Aorta (tissue), 5 donors: Measurements from ENCODE around the gene ZNHIT3. TPM values are rescaled to one million over a fixed set of nuclear protein-coding genes. Genes with fewer than 3 reads are reported as not detected.

Source experiments
- ATAC-seq: fragments of 200-7000 bp; cut with Tn5 transposase; one replicate; pipeline ENCODE4 v1.9.1; 2022; ENCODE audit warnings: moderate library complexity; ENCODE audit not compliant: low FRiP score
- DNase-seq, 2 donors: peaks; one replicate each; pipeline ENCODE4 v3.0.0-alpha.2; 2020
- H3K27ac ChIP-seq, 2 donors: one replicate each; pipeline ENCODE4 v1.5.1; 2013; ENCODE audit warnings: low read length in 2 of 2, mild to moderate bottlenecking in 2 of 2, moderate library complexity in 2 of 2, control low read depth in 1 of 2, inconsistent platforms in 1 of 2, low read depth in 1 of 2
- H3K27me3 ChIP-seq, 2 donors: one replicate each; pipeline ENCODE4 v1.6.1; 2013; ENCODE audit warnings: control low read depth in 1 of 2, low read length in 1 of 2, mild to moderate bottlenecking in 1 of 2, moderate library complexity in 1 of 2; ENCODE audit not compliant: insufficient read depth in 2 of 2, control insufficient read depth in 1 of 2
- H3K36me3 ChIP-seq, 2 donors: one replicate each; pipeline ENCODE4 v1.6.1; 2013; ENCODE audit warnings: control low read depth in 1 of 2, low read length in 1 of 2, mild to moderate bottlenecking in 1 of 2; ENCODE audit not compliant: insufficient read depth in 2 of 2, control insufficient read depth in 1 of 2
- H3K4me1 ChIP-seq, 2 donors: one replicate each; pipeline ENCODE4 v1.6.1; 2013; ENCODE audit warnings: low read length in 2 of 2, control low read depth in 1 of 2, mild to moderate bottlenecking in 1 of 2, moderate library complexity in 1 of 2; ENCODE audit not compliant: insufficient read depth in 2 of 2, control insufficient read depth in 1 of 2
- H3K4me3 ChIP-seq, 2 donors: one replicate each; pipeline ENCODE4 v1.5.1; 2013; ENCODE audit warnings: low read length in 2 of 2, control low read depth in 1 of 2, mild to moderate bottlenecking in 1 of 2
- H3K9me3 ChIP-seq: one replicate; pipeline ENCODE4 v1.6.1; 2013; ENCODE audit warnings: mild to moderate bottlenecking, low read length; ENCODE audit not compliant: control insufficient read depth
- WGBS, 2 donors: extraction: QIAGEN DNeasy Blood & Tissue Kit; methylation state at CpG; one replicate each; pipeline ENCODE4 v1.1.7; 2013; 5-methylcytosine and 5-hydroxymethylcytosine counted together
- intact Hi-C, 2 donors: fragments of 100-400 bp; cut with DNase I; formaldehyde crosslinking; loops; one replicate each; pipeline versions ENCODE4 v1.14.2 to v1.15.0; 2022
- polyA plus RNA-seq, 2 donors: library from polyadenylated mRNA; stranded (reverse); fragments of 200-250 nt; gene quantifications; one replicate each; pipeline ENCODE4 v1.2.3, GENCODE V29; 2013
- total RNA-seq, 2 donors: library from RNA; stranded (reverse); fragmentation: NEBNext Ultra II Directional; extraction: Animal tissue kit (Norgen Biotek cat#: 25700); gene quantifications; one replicate each; pipeline ENCODE4 v1.2.1, GENCODE V29; 2021
- donor health status: healthy with polysubstance abuse.
- donor health status: Bipolar disorder and iron deficiency.
- donor health status: DM: no; HTN: no; CAD: no.
- donor health status: DM: no; HTN: no; CAD: no.
- donor health status: DM: yes; HTN: yes; CAD: no.

ZNHIT3 gene
- total and polyA plus RNA-seq, 4 donors, result 20.2 to 50.0 (median 34.5) TPM

DNA sequence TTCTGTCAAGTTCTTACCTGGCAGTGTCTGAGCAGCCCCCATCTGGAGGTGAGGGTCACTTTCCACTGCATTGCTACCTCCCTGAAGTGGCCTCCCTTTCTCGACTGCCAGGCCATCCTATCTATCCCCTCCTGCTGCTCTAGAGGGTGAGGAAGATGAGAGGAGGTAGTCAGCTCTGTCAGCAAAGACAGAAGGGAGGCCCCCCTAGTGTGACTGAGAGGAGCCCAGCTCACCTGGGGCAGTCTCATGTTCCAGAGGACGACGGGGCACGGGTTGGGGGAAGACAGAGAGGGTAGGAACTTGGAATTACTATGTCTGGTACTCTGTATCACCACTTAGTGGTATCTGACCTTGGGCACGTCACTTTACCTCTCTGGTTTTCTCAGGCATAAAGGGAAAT lies 26.2 kb downstream of the ZNHIT3 start:
- H3K4me1 ChIP-seq, result no peaks in the 10 kb centered on the region
- H3K27me3 ChIP-seq, result no peaks in the 10 kb centered on the region
- intact Hi-C loops, result no loop called here
- DNase-seq, result no peak
- 88 to 90% methylated on average over 5 of the region's 5 CpGs for WGBS, 2 donors
- no peak overlapping the region for H3K27ac ChIP-seq
- peaks cover 0 to 5% of the 10 kb centered on the region in 2 donors for H3K36me3 ChIP-seq
- H3K9me3 ChIP-seq, result no peaks in the 10 kb centered on the region
- no peak for ATAC-seq
- H3K4me3 ChIP-seq, result no peak overlapping the region

DNA sequence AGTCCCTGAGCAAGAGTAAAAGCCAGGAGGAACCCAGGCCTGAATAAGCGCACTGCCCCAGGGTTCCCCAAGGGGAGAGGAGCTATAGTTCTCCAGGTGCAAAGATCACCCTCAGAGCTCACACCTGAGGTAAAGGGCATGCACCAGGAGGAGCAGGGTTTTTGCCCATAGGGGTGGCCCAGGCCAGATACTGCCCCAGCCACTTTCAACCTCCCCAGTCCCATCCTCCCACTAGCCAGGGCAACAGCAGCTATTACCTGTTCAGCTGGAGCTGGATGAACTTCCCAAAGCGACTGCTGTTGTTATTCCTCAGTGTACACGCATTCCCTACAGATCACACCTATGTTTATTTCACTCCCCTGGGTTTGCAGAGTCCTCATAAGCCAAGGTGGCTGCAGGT lies 28.4 kb downstream of the ZNHIT3 start:
- no peak overlapping the region for H3K4me3 ChIP-seq
- H3K27ac ChIP-seq, result no peak overlapping the region
- H3K9me3 ChIP-seq, result no peaks in the 10 kb centered on the region
- ATAC-seq (no peak), DNase-seq (no peak)
- WGBS, 2 donors, result 88 to 93% methylated on average over 3 of the region's 3 CpGs
- H3K36me3 ChIP-seq, result peaks cover 0 to 5% of the 10 kb centered on the region in 2 donors
- H3K27me3 ChIP-seq, result no peaks in the 10 kb centered on the region
- no peaks in the 10 kb centered on the region for H3K4me1 ChIP-seq
- intact Hi-C loops, result no loop called here

DNA sequence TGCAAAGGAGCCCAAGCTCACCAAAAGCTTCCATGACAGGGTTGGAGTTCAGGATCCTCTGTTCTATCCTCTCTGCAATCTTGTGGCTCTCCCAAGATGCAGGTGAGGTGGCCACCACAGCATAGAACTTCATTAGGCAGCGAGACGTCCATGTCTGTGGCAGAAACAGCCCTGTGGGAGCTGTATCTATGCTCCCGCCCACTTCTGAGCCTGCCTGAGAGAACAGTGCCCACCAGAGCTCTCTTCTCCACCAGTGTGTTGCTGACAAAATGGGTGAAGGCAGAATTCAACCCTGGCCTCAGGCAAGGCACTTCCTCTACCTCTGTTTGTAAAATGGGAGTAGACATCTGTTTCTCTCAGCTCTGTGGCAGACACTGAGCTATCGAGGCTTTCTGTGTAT lies 29.4 kb downstream of the ZNHIT3 start:
- intact Hi-C loops, result no loop called here

DNA sequence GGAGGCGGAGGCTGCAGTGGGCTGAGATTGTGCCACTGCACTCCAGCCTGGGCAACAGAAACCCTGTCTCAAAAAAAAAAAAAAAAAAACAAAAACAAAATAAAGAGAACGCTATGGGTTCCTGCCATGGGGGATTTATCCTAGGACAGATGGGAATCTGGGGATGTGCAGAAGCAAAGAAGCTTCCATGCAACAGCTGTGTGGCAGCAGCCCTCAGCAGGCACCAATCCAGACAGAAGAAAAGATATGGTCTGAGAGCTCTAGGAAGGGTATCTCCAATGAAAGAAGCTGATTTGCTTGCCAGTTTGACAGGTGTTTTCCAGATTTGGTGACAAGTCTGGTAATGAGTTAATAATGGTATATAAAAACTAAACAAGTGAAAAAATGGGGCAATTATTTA lies 36.6 kb downstream of the ZNHIT3 start:
- DNase-seq (no peak), ATAC-seq (no peak)
- intact Hi-C loops, result no loop called here
- H3K36me3 ChIP-seq, result peaks cover 3 to 12% of the 10 kb centered on the region in 2 donors
- no peaks in the 10 kb centered on the region for H3K27me3 ChIP-seq
- WGBS, 2 donors, result 91 to 92% methylated on average over 2 of the region's 2 CpGs
- no peaks in the 10 kb centered on the region for H3K4me1 ChIP-seq
- no peak overlapping the region for H3K27ac ChIP-seq
- no peaks in the 10 kb centered on the region for H3K9me3 ChIP-seq
- no peak overlapping the region for H3K4me3 ChIP-seq

More for the DNA sequence above, 29.4 kb downstream of the ZNHIT3 start:
- Histone ChIP-seq H3K4me1 (no peaks in the 10 kb centered on the region), H3K4me3 (no peak overlapping the region), H3K27me3 (no peaks in the 10 kb centered on the region), H3K27ac (no peak overlapping the region), H3K9me3 (no peaks in the 10 kb centered on the region), H3K36me3 (peaks cover 0 to 5% of the 10 kb centered on the region in 2 donors)
- no peak for ATAC-seq
- no peak for DNase-seq
- 88 to 90% methylated on average over 4 of the region's 4 CpGs for WGBS, 2 donors

DNA sequence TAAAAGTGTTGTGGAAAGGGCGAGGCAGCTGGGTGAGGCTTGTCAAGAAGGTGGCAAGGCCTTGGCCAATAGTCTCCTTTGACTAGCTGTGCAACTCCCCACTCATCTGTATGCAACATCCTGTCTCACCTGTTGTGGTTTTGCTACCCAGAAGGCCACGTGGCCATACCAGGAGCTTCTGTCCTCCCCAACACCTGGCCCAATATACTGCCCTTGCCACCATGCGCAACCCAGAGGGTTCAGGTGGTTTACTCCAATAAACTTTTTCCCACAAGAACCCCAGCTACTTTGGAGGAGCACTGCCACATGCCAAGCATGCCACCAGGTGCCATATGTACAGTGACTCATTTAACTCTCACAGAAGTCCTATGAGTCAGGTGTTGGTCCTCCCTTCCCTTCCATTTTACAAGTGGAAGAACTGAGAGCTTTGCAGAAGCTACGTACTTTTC lies 38.0 kb downstream of the ZNHIT3 start:
- intact Hi-C loops, result no loop called here
- WGBS, 2 donors, result 94 to 95% methylated on average over 4 of the region's 4 CpGs
- DNase-seq, result peak in 1 of 2 donors; percentile 42
- Histone ChIP-seq H3K9me3 (no peaks in the 10 kb centered on the region), H3K4me3 (no peak overlapping the region), H3K27me3 (no peaks in the 10 kb centered on the region), H3K27ac (no peak overlapping the region), H3K36me3 (peaks cover 3 to 12% of the 10 kb centered on the region in 2 donors), H3K4me1 (no peaks in the 10 kb centered on the region)
- no peak for ATAC-seq

DNA sequence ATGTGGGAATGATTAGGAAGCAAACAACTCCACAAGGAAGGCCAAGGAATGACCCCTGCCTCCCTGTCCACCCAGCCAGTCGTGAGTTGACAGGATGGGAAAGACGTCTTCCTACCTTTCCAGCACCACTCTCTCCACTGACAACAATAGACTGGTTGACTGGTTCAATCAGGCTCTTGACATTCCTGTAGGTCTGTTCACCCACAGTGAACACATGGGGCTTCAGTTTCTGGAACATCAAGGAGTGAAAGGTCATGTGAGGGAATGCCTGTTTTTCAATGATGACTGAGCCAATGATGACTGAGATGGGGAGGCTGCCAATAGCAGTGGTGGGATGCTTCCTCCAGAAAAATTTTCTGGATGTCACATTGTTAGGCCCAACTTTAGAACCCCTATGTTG lies 38.6 kb downstream of the ZNHIT3 start:
- 83 to 90% methylated on average over 2 of the region's 2 CpGs for WGBS, 2 donors
- no peaks in the 10 kb centered on the region for H3K9me3 ChIP-seq
- H3K4me3 ChIP-seq, result no peak overlapping the region
- no peak overlapping the region for H3K27ac ChIP-seq
- DNase-seq, result no peak
- intact Hi-C loops, result no loop called here
- no peak for ATAC-seq
- no peaks in the 10 kb centered on the region for H3K27me3 ChIP-seq
- H3K4me1 ChIP-seq, result no peaks in the 10 kb centered on the region
- H3K36me3 ChIP-seq, result peaks cover 3 to 12% of the 10 kb centered on the region in 2 donors

DNA sequence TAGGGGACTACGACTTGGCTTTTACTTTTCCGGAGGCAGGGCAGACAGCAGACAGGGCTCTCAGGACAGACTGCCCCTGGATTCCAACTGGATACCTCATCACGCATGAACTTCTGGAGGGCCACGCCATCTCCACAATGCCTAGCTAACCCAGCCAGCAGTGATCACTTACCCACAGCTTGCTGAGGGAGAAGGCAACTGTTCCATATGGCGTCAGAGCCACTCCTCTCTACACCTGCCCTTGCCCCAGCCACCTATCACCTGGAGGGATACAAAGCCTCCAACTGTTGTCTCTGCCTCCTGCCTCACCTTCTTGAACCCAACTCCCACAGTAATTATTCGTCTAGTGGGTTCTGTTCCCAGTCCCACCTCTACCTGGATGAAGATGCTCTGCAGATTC lies 39.4 kb downstream of the ZNHIT3 start:
- Histone ChIP-seq H3K4me3 (no peak overlapping the region), H3K4me1 (no peaks in the 10 kb centered on the region), H3K36me3 (peaks cover 3 to 12% of the 10 kb centered on the region in 2 donors), H3K9me3 (no peaks in the 10 kb centered on the region), H3K27me3 (no peaks in the 10 kb centered on the region), H3K27ac (no peak overlapping the region)
- intact Hi-C loops, result no loop called here
- WGBS, 2 donors, result 85 to 92% methylated on average over 6 of the region's 6 CpGs
- ATAC-seq (no peak), DNase-seq (peak in 1 of 2 donors; percentile 30)

DNA sequence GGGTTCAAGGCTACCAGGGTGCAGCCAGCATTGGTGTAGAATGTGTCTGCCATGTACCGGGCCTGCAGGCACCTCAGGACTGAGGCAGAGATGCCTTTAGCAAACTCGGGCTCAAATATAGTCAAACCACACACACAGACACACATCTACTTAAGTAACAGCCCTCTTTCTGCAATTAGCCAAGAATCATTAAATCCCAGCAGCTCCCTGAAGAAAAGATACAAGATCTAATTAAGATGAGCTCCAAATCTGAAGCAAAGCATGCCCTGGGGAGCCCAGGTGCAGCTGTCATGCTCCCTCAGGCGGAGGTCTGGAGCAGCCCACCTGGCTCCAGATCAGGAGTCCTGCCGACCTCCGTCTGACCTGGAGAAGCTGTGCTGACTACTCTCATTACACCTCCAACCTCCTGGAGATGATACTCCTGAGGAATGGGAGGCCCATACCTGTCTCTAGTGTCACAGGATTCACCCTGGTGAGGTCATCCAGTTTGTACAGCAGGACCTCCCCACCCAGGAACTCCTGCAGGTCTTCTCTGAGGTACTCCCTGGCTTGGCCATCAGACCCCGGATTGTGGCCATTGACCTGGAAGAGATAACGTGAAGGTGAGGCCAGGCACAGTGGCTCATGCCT lies 41.3 kb downstream of the ZNHIT3 start:
- Histone ChIP-seq H3K4me3 (no peak overlapping the region), H3K27me3 (no peaks in the 10 kb centered on the region), H3K9me3 (no peaks in the 10 kb centered on the region), H3K27ac (no peak overlapping the region), H3K36me3 (peaks cover 3 to 12% of the 10 kb centered on the region in 2 donors), H3K4me1 (no peaks in the 10 kb centered on the region)
- WGBS, 2 donors, result 89 to 95% methylated on average over 7 of the region's 7 CpGs
- intact Hi-C loops, result no loop called here
- no peak for DNase-seq
- no peak for ATAC-seq

DNA sequence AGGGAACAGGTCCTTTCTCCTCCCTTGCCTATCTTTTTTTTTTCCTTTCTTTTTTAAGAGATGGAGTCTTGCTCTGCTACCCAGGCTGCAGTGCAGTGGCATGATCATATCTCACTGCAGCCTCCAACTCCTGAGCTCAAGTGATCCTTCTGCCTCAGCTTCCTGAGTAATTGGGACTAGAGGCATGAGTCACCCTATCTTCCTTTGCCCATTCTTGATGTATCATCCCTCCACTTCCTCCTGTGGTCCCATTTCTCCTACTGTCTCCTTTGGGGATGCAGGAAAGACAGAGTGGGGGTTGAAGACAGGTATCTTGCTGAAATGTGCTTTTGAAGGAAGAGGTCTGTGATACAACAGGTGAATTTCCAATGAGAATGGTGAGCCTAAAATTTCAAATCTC lies 42.6 kb downstream of the ZNHIT3 start:
- no peaks in the 10 kb centered on the region for H3K9me3 ChIP-seq
- DNase-seq (no peak), ATAC-seq (no peak)
- H3K4me1 ChIP-seq, result no peaks in the 10 kb centered on the region
- H3K4me3 ChIP-seq, result no peak overlapping the region
- intact Hi-C loops, result no loop called here
- no peak overlapping the region for H3K27ac ChIP-seq
- peaks cover 2 to 12% of the 10 kb centered on the region in 2 donors for H3K36me3 ChIP-seq
- H3K27me3 ChIP-seq, result no peaks in the 10 kb centered on the region
